HuH-7.5 (cell line): Measurements from ENCODE around the gene GRIA3.

Experiments
- DNase-seq: peaks from one replicate; pipeline ENCODE4 v3.0.0; 2011; ENCODE audit warnings: low spot score

The GRIA3 gene

GRCh38 chrX:123184219-123184865, at the start of gene GRIA3:
Gene GRIA3, plus strand, starts transcription at chrX:123184278. Its CDS starts 258 bp downstream, at chrX:123184536.
- DNase-seq, result no peak

GRCh38 chrX:123138473-123138872, 45.6 kb upstream of the GRIA3 start:
- no peak for DNase-seq

- DNase-seq, result no peak
Observed at GRCh38 chrX:123140454-123140853, 43.6 kb upstream of the GRIA3 start.

- no peak for DNase-seq
Observed at GRCh38 chrX:123140904-123141303, 43.2 kb upstream of the GRIA3 start.

GRCh38 chrX:123153846-123154335, 30.2 kb upstream of the GRIA3 start:
- DNase-seq, result no peak

GRCh38 chrX:123155327-123155726, 28.8 kb upstream of the GRIA3 start:
- DNase-seq, result no peak

GRCh38 chrX:123157586-123157985, 26.5 kb upstream of the GRIA3 start:
- no peak for DNase-seq

GRCh38 chrX:123159403-123159802, 24.7 kb upstream of the GRIA3 start:
- no peak for DNase-seq

- DNase-seq, result no peak
Observed at GRCh38 chrX:123167621-123168020, 16.5 kb upstream of the GRIA3 start.

- no peak for DNase-seq
Observed at GRCh38 chrX:123169247-123169901, 14.7 kb upstream of the GRIA3 start.

GRCh38 chrX:123170546-123170945, 13.5 kb upstream of the GRIA3 start:
- DNase-seq, result no peak

- no peak for DNase-seq
Observed at GRCh38 chrX:123171781-123172180, 12.3 kb upstream of the GRIA3 start.

GRCh38 chrX:123172869-123173268, 11.2 kb upstream of the GRIA3 start:
- no peak for DNase-seq

GRCh38 chrX:123173833-123174232, 10.2 kb upstream of the GRIA3 start:
- no peak for DNase-seq

- no peak for DNase-seq
Observed at GRCh38 chrX:123175366-123176122, 8.5 kb upstream of the GRIA3 start.

GRCh38 chrX:123181233-123181914, 2.7 kb upstream of the GRIA3 start:
- no peak for DNase-seq

GRCh38 chrX:123184866-123185276, 793 bp downstream of the GRIA3 start:
- DNase-seq, result no peak

- no peak for DNase-seq
Observed at GRCh38 chrX:123185721-123186120, 1.6 kb downstream of the GRIA3 start.

GRCh38 chrX:123186801-123187200, 2.7 kb downstream of the GRIA3 start:
- DNase-seq, result no peak

GRCh38 chrX:123188081-123188480, 4.0 kb downstream of the GRIA3 start:
- no peak for DNase-seq

GRCh38 chrX:123189338-123189737, 5.3 kb downstream of the GRIA3 start:
- no peak for DNase-seq

- no peak for DNase-seq
Observed at GRCh38 chrX:123190096-123190495, 6.0 kb downstream of the GRIA3 start.
